Natural killer cell (primary cell): Measurements from ENCODE around the gene NXPH4. TPM values are rescaled to one million over a fixed set of nuclear protein-coding genes. Genes with fewer than 3 reads are reported as not detected.

Experiments
- ATAC-seq, 3 donors: fragments of 150-1000 bp in 2 of 3; fragments of 200-7000 bp in 1 of 3; cut with Tn5 transposase; 1 replicate in 1 of 3; 2 replicates in 2 of 3; pipeline ENCODE4 v1.10.0; 2021; ENCODE audit warnings: mild to moderate bottlenecking in 2 of 3, moderate library complexity in 2 of 3
- DNase-seq, 2 donors: peaks; one replicate each; pipeline versions ENCODE4 v3.0.0 to v3.0.0-alpha.2; 2013 to 2021; ENCODE audit warnings: mixed read lengths in 1 of 2
- H3K27ac ChIP-seq: one replicate; pipeline ENCODE4 v1.5.1; 2013; ENCODE audit warnings: mild to moderate bottlenecking, low read length
- H3K27me3 ChIP-seq: one replicate; pipeline ENCODE4 v1.6.1; 2013; ENCODE audit warnings: low read length; ENCODE audit not compliant: control insufficient read depth, insufficient read depth
- H3K36me3 ChIP-seq: one replicate; pipeline ENCODE4 v1.6.1; 2013; ENCODE audit warnings: low read length; ENCODE audit not compliant: control insufficient read depth, insufficient read depth
- H3K4me1 ChIP-seq: one replicate; pipeline ENCODE4 v1.6.1; 2013; ENCODE audit warnings: low read length; ENCODE audit not compliant: control insufficient read depth, insufficient read depth
- H3K4me3 ChIP-seq: one replicate; pipeline ENCODE4 v1.5.1; 2013; ENCODE audit warnings: low read length
- H3K9me3 ChIP-seq: one replicate; pipeline ENCODE4 v1.6.1; 2013; ENCODE audit warnings: low read length; ENCODE audit not compliant: control insufficient read depth, insufficient read depth
- H3K27ac Mint-ChIP-seq, 2 donors: one replicate each; pipeline ENCODE4 v1.8.0; 2022; ENCODE audit warnings: mild to moderate bottlenecking in 2 of 2, mixed read lengths in 2 of 2, moderate library complexity in 1 of 2
- H3K27me3 Mint-ChIP-seq, 2 donors: one replicate each; pipeline ENCODE4 v1.8.0; 2022; ENCODE audit warnings: low read depth in 2 of 2, mixed read lengths in 2 of 2
- H3K36me3 Mint-ChIP-seq: one replicate; pipeline ENCODE4 v1.8.0; 2022; ENCODE audit warnings: mixed read lengths
- H3K4me1 Mint-ChIP-seq, 2 donors: one replicate each; pipeline ENCODE4 v1.8.0; 2022; ENCODE audit warnings: mixed read lengths in 2 of 2
- H3K4me3 Mint-ChIP-seq: one replicate; pipeline ENCODE4 v1.8.0; 2022; ENCODE audit warnings: mild to moderate bottlenecking, moderate library complexity, mixed read lengths
- H3K9me3 Mint-ChIP-seq, 2 donors: one replicate each; pipeline ENCODE4 v1.8.0; 2022; ENCODE audit warnings: mixed read lengths in 2 of 2
- WGBS: methylation state at CpG from one replicate; pipeline ENCODE4 v1.1.7; 2013; ENCODE audit warnings: missing lambda C conversion rate; ENCODE audit not compliant: insufficient coverage; 5-methylcytosine and 5-hydroxymethylcytosine counted together
- intact Hi-C: fragments of 100-400 bp; cut with micrococcal nuclease; formaldehyde crosslinking; loops from one replicate; pipeline ENCODE4 v1.14.2; 2022
- total RNA-seq, 4 donors: library from RNA; stranded (reverse); fragments of 120-200 nt in 1 of 4; gene quantifications; one replicate each; pipeline versions ENCODE4 v1.2.3 to v1.2.4, GENCODE V29; 2013 to 2022
- TF ChIP-seq, protein P1 (sequence below): fragments of 200-600 bp; IDR thresholded peaks from one replicate; pipeline ENCODE4 v1.8.0; 2022; ENCODE audit warnings: antibody characterized with exemption

Gene NXPH4
- total RNA-seq, 3 donors from 2014 or later (not counting 1 experiment from before 2014, with no cell fraction given): 0.82 TPM; not detected in 2

DNA sequence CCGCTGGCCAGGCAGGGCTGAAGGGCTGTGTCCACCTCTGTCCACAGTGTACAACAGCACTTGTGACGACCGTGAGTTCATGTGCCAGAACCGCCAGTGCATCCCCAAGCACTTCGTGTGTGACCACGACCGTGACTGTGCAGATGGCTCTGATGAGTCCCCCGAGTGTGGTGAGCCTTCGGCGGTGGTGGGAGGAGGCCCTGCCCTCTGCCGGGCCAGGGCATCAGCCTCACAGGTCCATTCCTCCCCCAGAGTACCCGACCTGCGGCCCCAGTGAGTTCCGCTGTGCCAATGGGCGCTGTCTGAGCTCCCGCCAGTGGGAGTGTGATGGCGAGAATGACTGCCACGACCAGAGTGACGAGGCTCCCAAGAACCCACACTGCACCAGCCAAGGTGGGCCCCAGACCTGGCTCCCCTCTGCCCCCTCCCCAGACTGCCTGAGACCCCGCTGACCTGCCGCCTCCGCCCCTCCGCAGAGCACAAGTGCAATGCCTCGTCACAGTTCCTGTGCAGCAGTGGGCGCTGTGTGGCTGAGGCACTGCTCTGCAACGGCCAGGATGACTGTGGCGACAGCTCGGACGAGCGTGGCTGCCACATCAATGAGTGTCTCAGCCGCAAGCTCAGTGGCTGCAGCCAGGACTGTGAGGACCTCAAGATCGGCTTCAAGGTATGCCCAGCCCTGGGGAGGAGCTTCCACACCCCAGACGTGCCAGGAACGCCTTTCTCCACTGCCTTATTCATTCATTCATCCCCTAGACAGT, 20.8 kb upstream of the NXPH4 start:
- Histone ChIP-seq H3K9me3 (no peaks in the 10 kb centered on the region), H3K27me3 (no peaks in the 10 kb centered on the region), H3K27ac (no peak overlapping the region), H3K4me1 (peaks cover 17% of the 10 kb centered on the region), H3K36me3 (no peaks in the 10 kb centered on the region), H3K4me3 (no peak overlapping the region)
- Mint-ChIP-seq H3K4me3 (peak overlapping the region; percentile 59), H3K27me3 (peaks cover 7 to 15% of the 10 kb centered on the region in 2 donors), H3K36me3 (no peaks in the 10 kb centered on the region), H3K27ac (no peak overlapping the region), H3K9me3 (no peaks in the 10 kb centered on the region), H3K4me1 (peaks cover 9 to 13% of the 10 kb centered on the region in 2 donors)
- ATAC-seq (peak; percentile 55 to 85 (median 84)), DNase-seq (peak in 1 of 2 donors; percentile 39)
- WGBS: 49% methylated on average over 34 of the region's 34 CpGs
- intact Hi-C loops: no loop called here
- TF ChIP-seq, protein P1, sequence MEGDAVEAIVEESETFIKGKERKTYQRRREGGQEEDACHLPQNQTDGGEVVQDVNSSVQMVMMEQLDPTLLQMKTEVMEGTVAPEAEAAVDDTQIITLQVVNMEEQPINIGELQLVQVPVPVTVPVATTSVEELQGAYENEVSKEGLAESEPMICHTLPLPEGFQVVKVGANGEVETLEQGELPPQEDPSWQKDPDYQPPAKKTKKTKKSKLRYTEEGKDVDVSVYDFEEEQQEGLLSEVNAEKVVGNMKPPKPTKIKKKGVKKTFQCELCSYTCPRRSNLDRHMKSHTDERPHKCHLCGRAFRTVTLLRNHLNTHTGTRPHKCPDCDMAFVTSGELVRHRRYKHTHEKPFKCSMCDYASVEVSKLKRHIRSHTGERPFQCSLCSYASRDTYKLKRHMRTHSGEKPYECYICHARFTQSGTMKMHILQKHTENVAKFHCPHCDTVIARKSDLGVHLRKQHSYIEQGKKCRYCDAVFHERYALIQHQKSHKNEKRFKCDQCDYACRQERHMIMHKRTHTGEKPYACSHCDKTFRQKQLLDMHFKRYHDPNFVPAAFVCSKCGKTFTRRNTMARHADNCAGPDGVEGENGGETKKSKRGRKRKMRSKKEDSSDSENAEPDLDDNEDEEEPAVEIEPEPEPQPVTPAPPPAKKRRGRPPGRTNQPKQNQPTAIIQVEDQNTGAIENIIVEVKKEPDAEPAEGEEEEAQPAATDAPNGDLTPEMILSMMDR: no peak

DNA sequence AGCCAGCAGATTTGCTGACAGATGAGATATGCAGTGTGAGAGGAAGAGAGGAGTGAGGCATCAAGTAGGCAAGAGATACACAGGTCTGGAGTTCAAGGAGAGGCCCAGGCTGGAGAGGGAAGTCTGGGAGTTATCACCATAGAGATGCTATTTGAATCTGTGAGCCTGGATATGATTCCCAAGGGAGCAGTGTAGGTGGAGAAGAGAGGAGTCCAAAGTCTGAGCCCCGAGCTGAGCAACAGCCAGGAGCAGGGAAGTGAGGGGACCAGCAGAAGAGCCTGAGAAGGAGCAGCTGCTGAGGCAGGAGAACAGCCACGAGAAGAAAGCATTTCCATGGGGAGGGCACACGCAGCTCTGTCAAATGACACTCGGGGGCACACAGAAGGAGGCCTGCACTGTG, 20.2 kb upstream of the NXPH4 start:
- 83% methylated on average over 4 of the region's 4 CpGs for WGBS

DNA sequence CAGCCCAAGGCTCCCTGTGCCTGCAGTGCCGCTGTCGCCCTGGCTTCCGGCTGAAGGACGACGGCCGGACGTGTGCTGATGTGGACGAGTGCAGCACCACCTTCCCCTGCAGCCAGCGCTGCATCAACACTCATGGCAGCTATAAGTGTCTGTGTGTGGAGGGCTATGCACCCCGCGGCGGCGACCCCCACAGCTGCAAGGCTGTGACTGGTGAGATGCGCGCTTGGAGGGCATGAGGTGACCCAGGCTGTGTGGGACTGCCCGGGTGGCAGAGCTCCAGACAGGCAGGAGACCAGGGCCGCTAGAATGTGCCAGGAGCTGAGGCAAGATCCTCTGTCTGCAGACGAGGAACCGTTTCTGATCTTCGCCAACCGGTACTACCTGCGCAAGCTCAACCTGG, 19.6 kb upstream of the NXPH4 start:
- H3K27me3 Mint-ChIP-seq: peaks cover 7 to 15% of the 10 kb centered on the region in 2 donors
- no peak overlapping the region for H3K27ac ChIP-seq
- peaks cover 9 to 13% of the 10 kb centered on the region in 2 donors for H3K4me1 Mint-ChIP-seq
- 94% methylated on average over 22 of the region's 22 CpGs for WGBS
- TF ChIP-seq, protein P1: no peak
- H3K27ac Mint-ChIP-seq: no peak overlapping the region
- ATAC-seq: no peak
- H3K4me1 ChIP-seq: peaks cover 17% of the 10 kb centered on the region
- no peaks in the 10 kb centered on the region for H3K27me3 ChIP-seq
- H3K9me3 ChIP-seq: no peaks in the 10 kb centered on the region
- H3K36me3 ChIP-seq: no peaks in the 10 kb centered on the region
- intact Hi-C loops: no loop called here
- no peak overlapping the region for H3K4me3 Mint-ChIP-seq
- H3K9me3 Mint-ChIP-seq: no peaks in the 10 kb centered on the region
- H3K4me3 ChIP-seq: no peak overlapping the region
- no peak for DNase-seq
- H3K36me3 Mint-ChIP-seq: no peaks in the 10 kb centered on the region

More for the DNA sequence above, 20.2 kb upstream of the NXPH4 start:
- Histone ChIP-seq H3K4me3 (no peak overlapping the region), H3K4me1 (peaks cover 17% of the 10 kb centered on the region), H3K36me3 (no peaks in the 10 kb centered on the region), H3K27ac (no peak overlapping the region), H3K27me3 (no peaks in the 10 kb centered on the region), H3K9me3 (no peaks in the 10 kb centered on the region)
- H3K36me3 Mint-ChIP-seq: no peaks in the 10 kb centered on the region
- H3K4me3 Mint-ChIP-seq: no peak overlapping the region
- ATAC-seq (no peak), DNase-seq (no peak)
- intact Hi-C loops: no loop called here
- H3K27me3 Mint-ChIP-seq: peaks cover 7 to 15% of the 10 kb centered on the region in 2 donors
- TF ChIP-seq, protein P1: no peak
- no peak overlapping the region for H3K27ac Mint-ChIP-seq
- peaks cover 9 to 13% of the 10 kb centered on the region in 2 donors for H3K4me1 Mint-ChIP-seq
- no peaks in the 10 kb centered on the region for H3K9me3 Mint-ChIP-seq
